ENCODE results near the gene MAPK4.
"Not testable (repeated sequence)": the region's sequence is repeated elsewhere in the genome, so short reads cannot be mapped to it uniquely, and the experiment has no call there.

- TF ChIP-seq EZH2 (IDR thresholded peaks at IDR 0.05); POLR2AphosphoS5 (IDR thresholded peaks at IDR 0.05; ENCODE audit: borderline replicate concordance, low read depth, low read length): not testable (repeated sequence)
Measured at GRCh38 chr18:50609171-50609570, 49.3 kb downstream of the MAPK4 start.

Data from SK-N-MC (cell line).